DND-41 (cell line): ENCODE results near the gene CYP27A1.

ENCODE experiments used
- CTCF ChIP-seq: IDR thresholded peaks from 2 replicates; pipeline ENCODE4 v1.5.1; 2012; ENCODE audit warnings: borderline replicate concordance, low read length, moderate library complexity, mild to moderate bottlenecking; ENCODE audit not compliant: poor library complexity, severe bottlenecking; ENCODE audit errors: extremely low read depth
- EZH2 ChIP-seq: IDR thresholded peaks from 3 replicates; pipeline ENCODE4 v1.6.1; 2012; ENCODE audit warnings: borderline replicate concordance, low read depth, mild to moderate bottlenecking, moderate library complexity, low read length, inconsistent platforms; ENCODE audit not compliant: severe bottlenecking

DNA sequence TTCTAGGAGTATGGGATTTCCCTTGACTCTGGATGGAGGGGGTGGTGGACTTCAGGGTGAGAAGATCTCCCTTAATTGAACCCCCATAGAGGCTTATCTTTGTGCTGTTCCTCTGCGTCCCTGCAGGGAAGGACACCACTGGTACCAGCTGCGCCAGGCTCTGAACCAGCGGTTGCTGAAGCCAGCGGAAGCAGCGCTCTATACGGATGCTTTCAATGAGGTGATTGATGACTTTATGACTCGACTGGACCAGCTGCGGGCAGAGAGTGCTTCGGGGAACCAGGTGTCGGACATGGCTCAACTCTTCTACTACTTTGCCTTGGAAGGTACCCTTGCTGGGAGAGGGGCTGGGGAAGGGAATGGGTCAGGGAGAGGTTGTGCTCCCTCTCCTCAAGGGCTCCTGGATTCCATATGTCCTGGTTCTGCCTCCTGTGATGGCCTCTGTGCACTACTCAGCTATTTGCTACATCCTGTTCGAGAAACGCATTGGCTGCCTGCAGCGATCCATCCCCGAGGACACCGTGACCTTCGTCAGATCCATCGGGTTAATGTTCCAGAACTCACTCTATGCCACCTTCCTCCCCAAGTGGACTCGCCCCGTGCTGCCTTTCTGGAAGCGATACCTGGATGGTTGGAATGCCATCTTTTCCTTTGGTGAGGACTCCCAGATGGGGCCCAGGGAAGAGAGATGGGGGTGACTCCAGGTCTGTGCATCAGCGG is 30.3 kb downstream of the CYP27A1 start:
- no peak for TF ChIP-seq CTCF
- TF ChIP-seq EZH2: no peak
